ENCODE data around the gene OR5B3. TPM values are rescaled to one million over a fixed set of nuclear protein-coding genes. Genes with fewer than 3 reads are reported as not detected.

The OR5B3 gene
- not detected in 2 replicates for total RNA-seq

DNA sequence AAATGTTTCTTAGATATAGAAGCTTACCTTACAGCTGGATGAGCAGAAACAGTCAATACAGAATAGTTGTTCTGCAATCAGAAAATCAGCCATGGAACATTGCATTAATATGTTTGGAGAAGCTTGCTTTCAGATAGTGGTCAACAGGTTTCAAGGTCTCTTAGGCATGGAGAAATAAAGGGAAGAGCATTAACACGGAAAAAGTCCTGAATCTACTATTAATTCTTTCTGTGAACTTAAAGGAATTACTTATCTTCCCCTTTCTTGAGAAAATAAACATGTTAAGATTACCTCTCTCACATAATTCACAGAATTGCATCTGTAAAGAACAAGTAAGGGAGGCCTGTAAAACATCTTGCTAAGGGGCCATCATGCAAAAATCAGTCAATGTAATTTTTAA lies at the start of gene OR5B3:
OR5B3 (minus strand) TSS at position 101 of the 400 bp plus-strand sequence. CDS start 3,465 bp downstream, outside the sequence.

GRCh38 chr11:58442136-58442535 lies 35.5 kb upstream of the OR5B3 start, which contains the start of gene OR5B12:
Gene OR5B12 (minus strand): TSS chr11:58442236. CDS start chr11:58440151, 2,085 bp downstream.

DNA sequence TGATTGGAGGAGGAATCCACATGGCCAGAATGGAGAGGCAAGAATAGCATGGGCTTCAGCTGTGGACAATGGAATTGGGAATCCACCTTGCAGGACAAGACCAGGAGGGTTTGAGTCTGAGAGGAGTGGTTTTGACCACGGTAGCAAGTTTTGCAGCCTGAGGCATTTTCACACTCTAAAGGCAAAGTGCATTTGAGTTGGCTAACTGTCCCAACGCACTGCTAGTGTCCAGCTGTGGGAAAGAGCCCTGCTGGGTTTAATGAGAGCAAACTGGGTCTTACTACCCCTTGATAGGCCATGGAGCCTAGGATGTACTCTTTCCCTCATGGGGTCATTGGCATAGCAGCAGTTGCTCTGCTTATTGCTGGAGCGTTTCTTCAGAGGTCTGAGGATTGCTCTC lies 21.3 kb upstream of the OR5B3 start, which contains the start of gene OR5B2:
OR5B2 (minus strand) TSS at position 101 of the 400 bp plus-strand sequence. CDS start 4,860 bp downstream, outside the sequence.

GRCh38 chr11:58358969-58359368 lies 47.7 kb downstream of the OR5B3 start, which contains the start of gene OR5B17:
Gene OR5B17 (minus strand): TSS chr11:58359069. CDS start chr11:58359069, 0 bp downstream.

Other genes starting within 250 kb of the OR5B3 start
- gene OR9Q2, start 217.8 kb downstream of the OR5B3 start, total RNA-seq = not detected in 2 replicates
- gene OR1S2, start 202.7 kb downstream of the OR5B3 start, total RNA-seq = not detected in 2 replicates
- not detected in 2 replicates for gene OR1S1, start 194.2 kb downstream of the OR5B3 start, total RNA-seq
- not detected in 2 replicates for gene OR10Q1, start 178.0 kb downstream of the OR5B3 start, total RNA-seq
- gene OR10W1, start 138.6 kb downstream of the OR5B3 start, total RNA-seq = not detected in 2 replicates
- not detected in 2 replicates for gene OR5B17, start 47.8 kb downstream of the OR5B3 start, total RNA-seq
- not detected in 2 replicates for gene OR5B2, start 21.2 kb upstream of the OR5B3 start, total RNA-seq
- not detected in 2 replicates for gene OR5B12, start 35.4 kb upstream of the OR5B3 start, total RNA-seq
- not detected in 2 replicates for gene OR5B21, start 101.2 kb upstream of the OR5B3 start, total RNA-seq
- gene LPXN, start 169.0 kb upstream of the OR5B3 start, total RNA-seq = 3.9 and 4.9 TPM in 2 replicates
- gene ZFP91, start 172.2 kb upstream of the OR5B3 start, total RNA-seq = 47.2 and 48.9 TPM in 2 replicates
- 0.92 and 1.9 TPM in 2 replicates for gene CNTF, start 215.8 kb upstream of the OR5B3 start, total RNA-seq

All from aortic smooth muscle cell (primary cell).